H1 (cell line): ENCODE results near the gene PPP2R1A. TPM values are rescaled to one million over a fixed set of nuclear protein-coding genes. Genes with fewer than 3 reads are reported as not detected.

Source experiments
- CTCF ChIA-PET: fragments of 300-600 bp; sonication (Branson Sonifier 250); formaldehyde crosslinking; loops from one replicate; lab custom pipeline; 2021; ENCODE audit not compliant: partially characterized antibody; lab: Charles Lee
- POLR2A ChIA-PET: fragments of 300-600 bp; sonication (Branson Sonifier 250); formaldehyde crosslinking; loops from one replicate; lab custom pipeline; 2021; ENCODE audit warnings: inconsistent platforms; ENCODE audit not compliant: partially characterized antibody; lab: Charles Lee
- DNase-seq, 2 experiments: peaks; one replicate each; pipeline versions ENCODE4 v3.0.0 to v3.0.0-alpha.2; 2010 to 2022; ENCODE audit warnings: low spot score in 2 of 2, low read depth in 1 of 2, mixed read lengths in 1 of 2
- FAIRE-seq: peaks from 2 replicates; lab custom pipeline; 2011; peaks lifted over from hg19 to GRCh38; lab: Jason Lieb, UNC
- H2AFZ ChIP-seq: 2 replicates; pipeline ENCODE4 v1.8.1; 2012; ENCODE audit warnings: low read length, inconsistent platforms
- H2AK5ac ChIP-seq: 2 replicates; pipeline ENCODE4 v1.6.1; 2013; ENCODE audit warnings: low read depth, low read length
- H2BK120ac ChIP-seq: replicated peaks from 2 replicates; pipeline ENCODE3; 2013; ENCODE audit warnings: low read depth, low read length, inconsistent platforms
- H2BK12ac ChIP-seq: 2 replicates; pipeline ENCODE4 v1.6.1; 2013; ENCODE audit warnings: low read depth, low read length
- H2BK15ac ChIP-seq: 2 replicates; pipeline ENCODE4 v1.6.1; 2013; ENCODE audit warnings: low read length
- H2BK20ac ChIP-seq: 2 replicates; pipeline ENCODE4 v1.6.1; 2013; ENCODE audit warnings: low read length
- H2BK5ac ChIP-seq: 2 replicates; pipeline ENCODE4 v1.6.1; 2013; ENCODE audit warnings: low read depth, low read length
- H3K14ac ChIP-seq: 2 replicates; pipeline ENCODE4 v1.6.1; 2013; ENCODE audit warnings: inconsistent platforms; ENCODE audit not compliant: insufficient read length
- H3K18ac ChIP-seq: 2 replicates; pipeline ENCODE4 v1.6.1; 2013; ENCODE audit warnings: low read length; ENCODE audit errors: extremely low read depth
- H3K23ac ChIP-seq: 2 replicates; pipeline ENCODE4 v1.6.1; 2013; ENCODE audit warnings: inconsistent platforms; ENCODE audit not compliant: insufficient read length
- H3K23me2 ChIP-seq: 2 replicates; pipeline ENCODE4 v1.6.1; 2013; ENCODE audit warnings: low read depth, low read length
- H3K27ac ChIP-seq: 2 replicates; pipeline ENCODE4 v1.6.1; 2011; ENCODE audit warnings: low read depth, low read length, inconsistent platforms
- H3K27me3 ChIP-seq, 4 experiments: replicated peaks in 1 of 4; 1 replicate in 1 of 4; 2 replicates in 3 of 4; pipeline versions ENCODE4 v1.6.1 to v1.8.1; 2011 to 2013; ENCODE audit warnings: low read length in 3 of 4, mild to moderate bottlenecking in 3 of 4, inconsistent platforms in 2 of 4, mixed read lengths in 2 of 4, moderate library complexity in 1 of 4; ENCODE audit not compliant: control insufficient read depth in 3 of 4, insufficient read depth in 3 of 4; ENCODE audit errors: extremely low read depth in 1 of 4
- H3K36me3 ChIP-seq, 4 experiments: 2 replicates each; pipeline versions ENCODE4 v1.6.1 to v1.8.1; 2011 to 2013; ENCODE audit warnings: mild to moderate bottlenecking in 4 of 4, low read length in 3 of 4, moderate library complexity in 2 of 4, control low read depth in 1 of 4, inconsistent platforms in 1 of 4; ENCODE audit not compliant: insufficient read depth in 4 of 4, control insufficient read depth in 2 of 4
- H3K4ac ChIP-seq: replicated peaks from 2 replicates; pipeline ENCODE3; 2013; ENCODE audit warnings: low read length, low read depth, mixed read lengths, inconsistent platforms; ENCODE audit not compliant: insufficient read length
- H3K4me1 ChIP-seq, 4 experiments: replicated peaks in 1 of 4; 1 replicate in 1 of 4; 2 replicates in 3 of 4; pipeline versions ENCODE4 v1.6.1 to v1.8.1; 2011 to 2013; ENCODE audit warnings: low read length in 3 of 4, inconsistent platforms in 2 of 4, mixed read lengths in 1 of 4; ENCODE audit not compliant: insufficient read depth in 4 of 4, control insufficient read depth in 3 of 4
- H3K4me2 ChIP-seq, 2 experiments: 2 replicates each; pipeline versions ENCODE4 v1.6.1 to v1.8.1; 2011 to 2013; ENCODE audit warnings: low read depth in 2 of 2, low read length in 2 of 2, control low read depth in 1 of 2, inconsistent platforms in 1 of 2, mild to moderate bottlenecking in 1 of 2; ENCODE audit not compliant: insufficient read depth in 1 of 2
- H3K4me3 ChIP-seq, 4 experiments: fragments of 200-600, 300-600 bp in 1 of 4; sonication (generic), shearing (Covaris generic), sonication (Bioruptor Twin) in 1 of 4; 2 replicates each; pipeline versions ENCODE4 v1.5.1 to v1.8.1; 2011 to 2016; ENCODE audit warnings: low read length in 4 of 4, low read depth in 3 of 4, control low read depth in 2 of 4, inconsistent platforms in 2 of 4, mild to moderate bottlenecking in 2 of 4, mixed read lengths in 1 of 4, moderate library complexity in 1 of 4; ENCODE audit not compliant: insufficient read depth in 2 of 4; ENCODE audit errors: extremely low read depth in 1 of 4
- H3K56ac ChIP-seq: replicated peaks from 2 replicates; pipeline ENCODE3; 2013; ENCODE audit warnings: low read depth, mild to moderate bottlenecking, mixed read lengths, low read length, inconsistent platforms; ENCODE audit not compliant: insufficient read length
- H3K79me1 ChIP-seq: 2 replicates; pipeline ENCODE4 v1.6.1; 2013; ENCODE audit warnings: low read depth, low read length, control low read depth
- H3K79me2 ChIP-seq, 2 experiments: 2 replicates each; pipeline versions ENCODE4 v1.6.1 to v1.8.1; 2012 to 2013; ENCODE audit warnings: low read length in 2 of 2, mild to moderate bottlenecking in 2 of 2, inconsistent platforms in 1 of 2; ENCODE audit not compliant: insufficient read depth in 2 of 2, control insufficient read depth in 1 of 2
- H3K9ac ChIP-seq, 4 experiments: replicated peaks in 1 of 4; 1 replicate in 1 of 4; 2 replicates in 3 of 4; pipeline versions ENCODE4 v1.6.1 to v1.8.1; 2011 to 2013; ENCODE audit warnings: low read depth in 3 of 4, low read length in 3 of 4, control low read depth in 2 of 4, mild to moderate bottlenecking in 2 of 4, moderate library complexity in 2 of 4, inconsistent platforms in 1 of 4; ENCODE audit errors: extremely low read depth in 1 of 4
- H3K9me3 ChIP-seq, 2 experiments: 2 replicates each; pipeline versions ENCODE4 v1.6.1 to v1.8.1; 2012 to 2013; ENCODE audit warnings: mild to moderate bottlenecking in 2 of 2, moderate library complexity in 2 of 2, control low read depth in 1 of 2, inconsistent platforms in 1 of 2, low read depth in 1 of 2, low read length in 1 of 2, mixed read lengths in 1 of 2; ENCODE audit not compliant: insufficient read depth in 2 of 2
- H4K20me1 ChIP-seq, 2 experiments: replicated peaks in 1 of 2; 2 replicates each; pipeline versions ENCODE3 to v1.8.1; 2011 to 2013; ENCODE audit warnings: inconsistent platforms in 2 of 2, low read length in 2 of 2, mild to moderate bottlenecking in 1 of 2; ENCODE audit not compliant: insufficient read depth in 2 of 2, control insufficient read depth in 1 of 2
- H4K5ac ChIP-seq: 2 replicates; pipeline ENCODE4 v1.6.1; 2013; ENCODE audit warnings: low read length, low read depth, mixed read lengths, inconsistent platforms; ENCODE audit not compliant: insufficient read length
- H4K8ac ChIP-seq: 2 replicates; pipeline ENCODE4 v1.8.0; 2013; ENCODE audit warnings: mild to moderate bottlenecking, moderate library complexity, low read length, inconsistent platforms; ENCODE audit not compliant: insufficient read depth; ENCODE audit errors: extremely low read depth
- H4K91ac ChIP-seq: replicated peaks from 2 replicates; pipeline ENCODE3; 2013; ENCODE audit warnings: low read length, mixed read lengths, inconsistent platforms; ENCODE audit not compliant: insufficient read length
- BCL11A ChIP-seq, 2 experiments: IDR thresholded peaks; one replicate each; pipeline ENCODE4 v1.6.1; 2011; ENCODE audit warnings: low read depth in 2 of 2, low read length in 2 of 2, mild to moderate bottlenecking in 2 of 2
- NRF1 ChIP-seq: IDR thresholded peaks from 2 replicates; pipeline ENCODE4 v1.6.1; 2011; ENCODE audit warnings: mild to moderate bottlenecking, low read depth, low read length, improper control_type of control experiment
- RNF2 ChIP-seq: fragments of 200-900, 300-1000 bp; sonication (generic); IDR thresholded peaks from 2 replicates; pipeline ENCODE4 v1.7.1; 2016; ENCODE audit warnings: borderline replicate concordance, low read depth, mild to moderate bottlenecking, antibody characterized with exemption, low read length; ENCODE audit not compliant: poor library complexity, severe bottlenecking; ENCODE audit errors: missing control alignments
- RXRA ChIP-seq: IDR thresholded peaks from 2 replicates; pipeline ENCODE4 v1.6.1; 2011; ENCODE audit warnings: low read depth, mild to moderate bottlenecking, low read length, moderate library complexity; ENCODE audit not compliant: insufficient read depth
- SAP30 ChIP-seq: fragments of 300-600 bp; sonication (generic); IDR thresholded peaks from 2 replicates; pipeline ENCODE4 v1.7.1; 2012; ENCODE audit warnings: low read length, moderate library complexity, mild to moderate bottlenecking, inconsistent platforms; ENCODE audit not compliant: insufficient read depth, insufficient replicate concordance
- SIX5 ChIP-seq: IDR thresholded peaks from 2 replicates; pipeline ENCODE4 v1.6.1; 2011; ENCODE audit warnings: mild to moderate bottlenecking, low read depth, low read length
- SRF ChIP-seq: IDR thresholded peaks from 2 replicates; pipeline ENCODE4 v1.6.1; 2011; ENCODE audit warnings: mild to moderate bottlenecking, low read depth, low read length, moderate library complexity
- TAF7 ChIP-seq: optimal IDR thresholded peaks from 2 replicates; pipeline ENCODE3; 2011; ENCODE audit warnings: low read depth, mild to moderate bottlenecking, inconsistent platforms, low read length, moderate library complexity, borderline replicate concordance
- TBP ChIP-seq: IDR thresholded peaks from 2 replicates; pipeline ENCODE4 v1.6.1; 2011; ENCODE audit warnings: low read depth, low read length, improper control_type of control experiment
- YY1 ChIP-seq: IDR thresholded peaks from 2 replicates; pipeline ENCODE4 v1.6.1; 2011; ENCODE audit warnings: low read depth, mild to moderate bottlenecking, low read length
- WGBS, 2 experiments: shearing (Covaris generic) in 1 of 2; methylation state at CpG; one replicate each; pipeline versions ENCODE4 v1.1.6 to v1.1.7; 2013 to 2015; ENCODE audit warnings: low lambda C conversion rate in 2 of 2, mixed read lengths in 2 of 2, inconsistent platforms in 1 of 2, low coverage in 1 of 2, missing lambda C conversion rate in 1 of 2; ENCODE audit not compliant: insufficient replicate concordance in 2 of 2, insufficient coverage in 1 of 2, insufficient read length in 1 of 2; ENCODE audit errors: extremely low coverage in 1 of 2, missing lambda C conversion rate in 1 of 2; 5-methylcytosine and 5-hydroxymethylcytosine counted together
- polyA plus RNA-seq, 7 experiments: library from polyadenylated mRNA; depleted of rRNA in 3 of 7; stranded (reverse) in 5 of 7; unstranded in 2 of 7; fragments of >200 nt in 5 of 7; fragments of 200-250 nt in 2 of 7; gene quantifications; 1 replicate in 5 of 7; 2 replicates in 1 of 7; 4 replicates in 1 of 7; pipeline versions ENCODE4 v1.2.1 to v1.2.3, GENCODE V29; 2011 to 2013; ENCODE audit warnings: missing spikeins in 2 of 7, mixed read lengths in 2 of 7
- total RNA-seq: library from RNA; stranded (reverse); fragmentation: NEBNext Ultra II Directional; extraction: Animal tissue kit (Norgen Biotek cat#: 25700); gene quantifications from 2 replicates; pipeline ENCODE4 v1.2.1, GENCODE V29; 2021
- TF ChIP-seq, protein P1 (sequence below): IDR thresholded peaks from 2 replicates; pipeline ENCODE4 v1.6.1; 2011; ENCODE audit warnings: low read length, improper control_type of control experiment
- TF ChIP-seq, protein P2 (sequence below): IDR thresholded peaks from 2 replicates; pipeline ENCODE4 v1.6.1; 2012; ENCODE audit warnings: inconsistent platforms

Gene PPP2R1A
- total and polyA plus RNA-seq, 2 of the 8 experiments (the other 6 are each of a cell fraction or from before 2014, with no cell fraction given), result 380 to 382 TPM

DNA sequence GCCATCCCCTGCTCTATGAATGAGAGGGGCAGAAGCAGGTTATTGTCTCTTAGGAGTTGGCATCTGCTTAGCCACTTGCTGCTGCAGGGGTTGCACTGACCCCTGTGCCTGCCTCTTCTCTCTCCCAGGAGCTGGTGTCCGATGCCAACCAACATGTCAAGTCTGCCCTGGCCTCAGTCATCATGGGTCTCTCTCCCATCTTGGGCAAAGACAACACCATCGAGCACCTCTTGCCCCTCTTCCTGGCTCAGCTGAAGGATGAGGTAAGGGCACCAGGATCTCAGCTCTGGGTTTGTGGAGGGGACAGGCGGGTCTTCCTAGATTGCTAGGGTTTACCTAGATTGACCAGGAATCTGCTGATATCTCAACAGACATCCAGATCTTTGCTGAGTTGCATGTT is 26.5 kb downstream of the PPP2R1A start:
- FAIRE-seq (no peak), DNase-seq (no peak)
- no peak overlapping the region for H3K27ac ChIP-seq
- H2BK120ac ChIP-seq, result no peak overlapping the region
- H3K18ac ChIP-seq, result no peak overlapping the region
- no peaks in the 10 kb centered on the region; a peak in 1 of 4 replicates for H3K79me2 ChIP-seq
- H3K14ac ChIP-seq, result no peak overlapping the region
- H4K20me1 ChIP-seq, result peaks cover 2 to 8% of the 10 kb centered on the region in 2 experiments
- H3K4me1 ChIP-seq, result no peaks in the 10 kb centered on the region
- POLR2A ChIA-PET, result interaction anchor here (1.9 to 3.0 kb wide), 2 partner anchors 8 to 13 kb away, joined by 6 to 13 read pairs; no protein-coding TSS in a partner anchor
- 78% methylated on average over 3 of the region's 3 CpGs; no CpG with 5 or more reads in 1 of the 2 experiments for WGBS, 2 experiments
- no peak overlapping the region for H3K23ac ChIP-seq
- peaks cover 5% of the 10 kb centered on the region for H3K79me1 ChIP-seq
- no peak overlapping the region for H2BK12ac ChIP-seq
- no peak overlapping the region for H2AFZ ChIP-seq
- H3K56ac ChIP-seq, result no peak overlapping the region
- H3K27me3 ChIP-seq, result no peaks in the 10 kb centered on the region
- H4K91ac ChIP-seq, result no peak overlapping the region
- peaks cover 57 to 97% (median 89%) of the 10 kb centered on the region in 4 experiments for H3K36me3 ChIP-seq
- H4K8ac ChIP-seq, result no peak overlapping the region
- no peak overlapping the region for H3K9ac ChIP-seq
- H4K5ac ChIP-seq, result no peak overlapping the region
- H2AK5ac ChIP-seq, result no peak overlapping the region
- H3K23me2 ChIP-seq, result no peaks in the 10 kb centered on the region
- CTCF ChIA-PET, result interaction anchor here (1.3 kb wide), 1 partner anchor 11 kb away, joined by 4 read pairs; no protein-coding TSS in a partner anchor
- no peaks in the 10 kb centered on the region for H3K9me3 ChIP-seq
- H3K4me3 ChIP-seq, result no peak overlapping the region
- no peak overlapping the region for H2BK15ac ChIP-seq
- H2BK20ac ChIP-seq, result no peak overlapping the region
- H3K4ac ChIP-seq, result no peak overlapping the region
- no peak overlapping the region for H2BK5ac ChIP-seq
- H3K4me2 ChIP-seq, result no peak overlapping the region
- TF ChIP-seq SRF, result no peak
- TF ChIP-seq, protein P1, sequence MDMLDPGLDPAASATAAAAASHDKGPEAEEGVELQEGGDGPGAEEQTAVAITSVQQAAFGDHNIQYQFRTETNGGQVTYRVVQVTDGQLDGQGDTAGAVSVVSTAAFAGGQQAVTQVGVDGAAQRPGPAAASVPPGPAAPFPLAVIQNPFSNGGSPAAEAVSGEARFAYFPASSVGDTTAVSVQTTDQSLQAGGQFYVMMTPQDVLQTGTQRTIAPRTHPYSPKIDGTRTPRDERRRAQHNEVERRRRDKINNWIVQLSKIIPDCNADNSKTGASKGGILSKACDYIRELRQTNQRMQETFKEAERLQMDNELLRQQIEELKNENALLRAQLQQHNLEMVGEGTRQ, result no peak
- TF ChIP-seq SAP30, result no peak
- TF ChIP-seq RXRA, result no peak
- TF ChIP-seq TAF7, result no peak
- no peak for TF ChIP-seq YY1
- no peak for TF ChIP-seq RNF2
- no peak for TF ChIP-seq TBP
- no peak for TF ChIP-seq SIX5
- TF ChIP-seq, protein P2, sequence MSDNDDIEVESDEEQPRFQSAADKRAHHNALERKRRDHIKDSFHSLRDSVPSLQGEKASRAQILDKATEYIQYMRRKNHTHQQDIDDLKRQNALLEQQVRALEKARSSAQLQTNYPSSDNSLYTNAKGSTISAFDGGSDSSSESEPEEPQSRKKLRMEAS, result no peak
- TF ChIP-seq BCL11A (IDR thresholded peaks at IDR 0.05; ENCODE audit: low read depth in 2 of 2, low read length in 2 of 2), result no peak
- TF ChIP-seq NRF1, result no peak
